B cell (primary cell): ENCODE results near the gene HACD1. TPM values are rescaled to one million over a fixed set of nuclear protein-coding genes. Genes with fewer than 3 reads are reported as not detected.

Experiments used
- ATAC-seq: fragments of 200-7000 bp; cut with Tn5 transposase; one replicate; pipeline ENCODE4 v1.10.0; 2021; ENCODE audit warnings: low read depth, mild to moderate bottlenecking, moderate number of reproducible peaks, moderate library complexity
- CTCF ChIA-PET: fragments of 350-600 bp; sonication (Branson Sonifier 250); formaldehyde crosslinking; loops from one replicate; lab custom pipeline; 2021; ENCODE audit warnings: antibody characterized with exemption, inconsistent platforms; lab: Charles Lee
- POLR2A ChIA-PET: fragments of 350-600 bp; sonication (Branson Sonifier 250); formaldehyde crosslinking; loops from one replicate; lab custom pipeline; 2021; ENCODE audit warnings: antibody characterized with exemption; lab: Charles Lee
- DNase-seq: peaks from one replicate; pipeline ENCODE4 v3.0.0; 2013
- H2AFZ ChIP-seq: 2 replicates; pipeline ENCODE4 v1.6.1; 2012; ENCODE audit warnings: mild to moderate bottlenecking, low read depth, low read length; ENCODE audit not compliant: insufficient read depth, poor library complexity, severe bottlenecking
- H3K27ac ChIP-seq, 2 donors: 1 replicate in 1 of 2; 2 replicates in 1 of 2; pipeline ENCODE4 v1.5.1; 2012 to 2013; ENCODE audit warnings: low read length in 2 of 2, mild to moderate bottlenecking in 2 of 2, moderate library complexity in 1 of 2
- H3K27me3 ChIP-seq, 4 experiments: fragments of 200-600 bp in 1 of 4; sonication (generic) in 1 of 4; replicated peaks in 1 of 4; 1 replicate in 2 of 4; 2 replicates in 2 of 4; pipeline versions ENCODE4 v1.6.1 to v1.7.0; 2013 to 2016; ENCODE audit warnings: low read length in 3 of 4, mild to moderate bottlenecking in 2 of 4, mixed read lengths in 1 of 4, moderate library complexity in 1 of 4; ENCODE audit not compliant: insufficient read depth in 4 of 4, control insufficient read depth in 3 of 4; ENCODE audit errors: control extremely low read depth in 1 of 4
- H3K36me3 ChIP-seq, 2 experiments: replicated peaks in 1 of 2; 1 replicate in 1 of 2; 2 replicates in 1 of 2; pipeline versions ENCODE4 v1.6.1 to v1.7.1; 2013; ENCODE audit warnings: low read length in 1 of 2; ENCODE audit not compliant: insufficient read depth in 2 of 2, control insufficient read depth in 1 of 2; ENCODE audit errors: control extremely low read depth in 1 of 2, extremely low read depth in 1 of 2
- H3K4me1 ChIP-seq, 2 donors: fragments of 200-600 bp in 1 of 2; sonication (generic) in 1 of 2; 1 replicate in 1 of 2; 2 replicates in 1 of 2; pipeline versions ENCODE4 v1.5.1 to v1.6.1; 2013 to 2017; ENCODE audit warnings: low read length in 2 of 2; ENCODE audit not compliant: control insufficient read depth in 2 of 2, insufficient read depth in 2 of 2
- H3K4me2 ChIP-seq: replicated peaks from 2 replicates; pipeline ENCODE3; 2012; ENCODE audit warnings: mild to moderate bottlenecking, low read depth, low read length; ENCODE audit not compliant: poor library complexity, severe bottlenecking
- H3K4me3 ChIP-seq, 5 experiments: fragments of 200-600 bp in 1 of 5; sonication (generic) in 1 of 5; 1 replicate in 3 of 5; 2 replicates in 2 of 5; pipeline versions ENCODE4 v1.5.1 to v1.7.0; 2011 to 2016; ENCODE audit warnings: low read length in 4 of 5, mild to moderate bottlenecking in 4 of 5, low read depth in 2 of 5, control low read depth in 1 of 5, moderate library complexity in 1 of 5; ENCODE audit not compliant: insufficient read depth in 1 of 5; ENCODE audit errors: control extremely low read depth in 1 of 5, extremely low read depth in 1 of 5
- H3K79me2 ChIP-seq: fragments of 200-600 bp; sonication (generic); one replicate; pipeline ENCODE4 v1.6.0; 2016; ENCODE audit warnings: low read length; ENCODE audit not compliant: control insufficient read depth, insufficient read depth
- H3K9ac ChIP-seq: fragments of 200-600 bp; sonication (generic); 2 replicates; pipeline ENCODE4 v1.6.1; 2017; ENCODE audit warnings: mild to moderate bottlenecking, low read length, moderate library complexity
- H3K9me3 ChIP-seq, 3 donors: one replicate each; pipeline versions ENCODE4 v1.6.1 to v1.7.1; 2013; ENCODE audit warnings: low read length in 2 of 3; ENCODE audit not compliant: control insufficient read depth in 2 of 3, insufficient read depth in 1 of 3; ENCODE audit errors: control extremely low read depth in 1 of 3
- H4K20me1 ChIP-seq: 2 replicates; pipeline ENCODE4 v1.6.0; 2012; ENCODE audit warnings: mild to moderate bottlenecking, low read length; ENCODE audit not compliant: insufficient read depth, control insufficient read depth, poor library complexity, severe bottlenecking
- H3K27ac Mint-ChIP-seq: one replicate; pipeline ENCODE4 v1.8.0; 2021; ENCODE audit warnings: mixed read lengths
- H3K27me3 Mint-ChIP-seq: one replicate; pipeline ENCODE4 v1.8.0; 2021; ENCODE audit warnings: mixed read lengths
- H3K4me1 Mint-ChIP-seq: one replicate; pipeline ENCODE4 v1.8.0; 2021; ENCODE audit warnings: mixed read lengths
- H3K4me3 Mint-ChIP-seq: one replicate; pipeline ENCODE4 v1.8.0; 2021; ENCODE audit warnings: mixed read lengths
- H3K9me3 Mint-ChIP-seq: one replicate; pipeline ENCODE4 v1.8.0; 2022; ENCODE audit warnings: mixed read lengths; ENCODE audit not compliant: insufficient read depth
- EZH2 ChIP-seq: IDR thresholded peaks from 2 replicates; pipeline ENCODE4 v1.6.1; 2012; ENCODE audit warnings: borderline replicate concordance, low read depth, mild to moderate bottlenecking, moderate library complexity, low read length; ENCODE audit not compliant: insufficient read depth, poor library complexity, severe bottlenecking
- WGBS: methylation state at CpG from one replicate; pipeline ENCODE4 v1.1.5; 2013; ENCODE audit warnings: missing lambda C conversion rate; ENCODE audit not compliant: insufficient coverage; 5-methylcytosine and 5-hydroxymethylcytosine counted together
- intact Hi-C: fragments of 100-400 bp; cut with micrococcal nuclease; formaldehyde crosslinking; loops from one replicate; pipeline ENCODE4 v1.10.0; 2022
- polyA plus RNA-seq: library from polyadenylated mRNA; depleted of rRNA; stranded (reverse); fragments of >200 nt; gene quantifications from 2 replicates; pipeline ENCODE4 v1.2.3, GENCODE V29; 2012
- total RNA-seq, 2 donors: library from RNA; stranded (reverse); fragments of 120-200 nt in 1 of 2; gene quantifications; 1 replicate in 1 of 2; 2 replicates in 1 of 2; pipeline versions ENCODE4 v1.2.3 to v1.2.4, GENCODE V29; 2013 to 2022
- TF ChIP-seq, protein P1 (sequence below): fragments of 200-600 bp; IDR thresholded peaks from one replicate; pipeline ENCODE4 v1.8.0; 2022; ENCODE audit warnings: antibody characterized with exemption, mild to moderate bottlenecking

The HACD1 gene
- total and polyA plus RNA-seq, 2 donors (not counting 1 experiment from before 2014, with no cell fraction given) = 1.6 TPM; not detected in 1

GRCh38 chr10:17665747-17666146 lies 48.6 kb upstream of the HACD1 start:
- no peak overlapping the region for H3K4me3 Mint-ChIP-seq
- no CpG with 5 or more reads among the region's 4 CpGs for WGBS
- H3K27ac Mint-ChIP-seq = no peak overlapping the region
- Histone ChIP-seq H3K4me3 (no peak overlapping the region), H3K36me3 (peaks cover 3 to 20% of the 10 kb centered on the region in 2 experiments), H3K9me3 (no peaks in the 10 kb centered on the region), H3K27ac (no peak overlapping the region), H2AFZ (no peak overlapping the region), H3K4me1 (peaks cover 10 to 11% of the 10 kb centered on the region in 2 donors), H3K4me2 (no peak overlapping the region), H3K9ac (no peak overlapping the region), H4K20me1 (no peaks in the 10 kb centered on the region), H3K27me3 (no peaks in the 10 kb centered on the region), H3K79me2 (peaks cover 43% of the 10 kb centered on the region)
- peaks cover 39% of the 10 kb centered on the region for H3K4me1 Mint-ChIP-seq
- no peak for ATAC-seq
- ChIA-PET POLR2A (interaction anchor here (0.7 kb wide), 2 partner anchors 18 to 48 kb away, joined by 5 to 6 read pairs; no protein-coding TSS in a partner anchor), CTCF (no interaction called here)
- intact Hi-C loops = no loop called here
- DNase-seq = no peak
- no peaks in the 10 kb centered on the region for H3K9me3 Mint-ChIP-seq
- TF ChIP-seq, protein P1, sequence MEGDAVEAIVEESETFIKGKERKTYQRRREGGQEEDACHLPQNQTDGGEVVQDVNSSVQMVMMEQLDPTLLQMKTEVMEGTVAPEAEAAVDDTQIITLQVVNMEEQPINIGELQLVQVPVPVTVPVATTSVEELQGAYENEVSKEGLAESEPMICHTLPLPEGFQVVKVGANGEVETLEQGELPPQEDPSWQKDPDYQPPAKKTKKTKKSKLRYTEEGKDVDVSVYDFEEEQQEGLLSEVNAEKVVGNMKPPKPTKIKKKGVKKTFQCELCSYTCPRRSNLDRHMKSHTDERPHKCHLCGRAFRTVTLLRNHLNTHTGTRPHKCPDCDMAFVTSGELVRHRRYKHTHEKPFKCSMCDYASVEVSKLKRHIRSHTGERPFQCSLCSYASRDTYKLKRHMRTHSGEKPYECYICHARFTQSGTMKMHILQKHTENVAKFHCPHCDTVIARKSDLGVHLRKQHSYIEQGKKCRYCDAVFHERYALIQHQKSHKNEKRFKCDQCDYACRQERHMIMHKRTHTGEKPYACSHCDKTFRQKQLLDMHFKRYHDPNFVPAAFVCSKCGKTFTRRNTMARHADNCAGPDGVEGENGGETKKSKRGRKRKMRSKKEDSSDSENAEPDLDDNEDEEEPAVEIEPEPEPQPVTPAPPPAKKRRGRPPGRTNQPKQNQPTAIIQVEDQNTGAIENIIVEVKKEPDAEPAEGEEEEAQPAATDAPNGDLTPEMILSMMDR = no peak
- no peak for TF ChIP-seq EZH2
- no peaks in the 10 kb centered on the region for H3K27me3 Mint-ChIP-seq

DNA sequence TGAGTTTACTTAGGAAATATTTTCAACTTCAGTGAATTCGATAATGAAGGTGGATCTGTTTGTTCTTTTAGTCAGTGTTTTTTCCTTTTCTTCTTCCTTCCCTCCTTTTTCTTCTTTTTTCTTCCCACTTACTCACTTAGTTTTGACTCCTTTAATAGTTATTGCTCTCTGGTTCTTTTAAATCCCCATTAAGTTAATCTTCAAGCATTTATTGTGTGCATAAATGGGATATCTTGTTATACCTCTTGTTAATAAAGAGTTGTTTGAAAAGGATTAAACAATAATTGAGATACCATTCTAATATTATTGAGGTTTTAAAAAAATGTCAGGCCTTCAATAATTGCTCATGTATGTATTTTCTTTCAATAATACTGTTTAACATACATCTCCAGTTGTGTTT lies 46.3 kb upstream of the HACD1 start:
- CTCF ChIA-PET = interaction anchor here (1.0 kb wide), 1 partner anchor 57 kb away, joined by 3 read pairs; no protein-coding TSS in a partner anchor
- Histone ChIP-seq H3K9me3 (no peaks in the 10 kb centered on the region), H2AFZ (no peak overlapping the region), H3K27me3 (no peaks in the 10 kb centered on the region), H3K27ac (no peak overlapping the region), H3K36me3 (peaks cover 3 to 20% of the 10 kb centered on the region in 2 experiments), H3K9ac (no peak overlapping the region), H3K4me2 (no peak overlapping the region), H4K20me1 (no peaks in the 10 kb centered on the region), H3K4me1 (peaks cover under 1 to 1% of the 10 kb centered on the region in 2 donors), H3K4me3 (no peak overlapping the region), H3K79me2 (peaks cover 49% of the 10 kb centered on the region)
- peaks cover 23% of the 10 kb centered on the region for H3K4me1 Mint-ChIP-seq
- H3K9me3 Mint-ChIP-seq = no peaks in the 10 kb centered on the region
- intact Hi-C loops = loop anchor here (5.0 kb wide), 1 partner anchor 34 kb away; no protein-coding TSS in a partner anchor
- ATAC-seq (no peak), DNase-seq (no peak)
- no CpG with 5 or more reads among the region's 1 CpG for WGBS
- H3K27me3 Mint-ChIP-seq = no peaks in the 10 kb centered on the region
- POLR2A ChIA-PET = no interaction called here
- TF ChIP-seq, protein P1 = no peak
- no peak for TF ChIP-seq EZH2
- no peak overlapping the region for H3K4me3 Mint-ChIP-seq
- no peak overlapping the region for H3K27ac Mint-ChIP-seq
